ENCODE measurements around the gene PPP1R1C.
A peak's percentile ranks its signal among the peaks of the same experiment; 100 is the strongest.

The PPP1R1C gene

GRCh38 chr2:182066400-182067087 lies 80.9 kb downstream of the PPP1R1C start:
- no peak for DNase-seq

GRCh38 chr2:182067393-182067792 lies 81.7 kb downstream of the PPP1R1C start:
- no peak for DNase-seq

- no peak for DNase-seq
Observed at GRCh38 chr2:182068811-182069210, 83.2 kb downstream of the PPP1R1C start.

- no peak for DNase-seq
Observed at GRCh38 chr2:182069416-182069815, 83.8 kb downstream of the PPP1R1C start.

- DNase-seq, result no peak
Observed at GRCh38 chr2:182069908-182070307, 84.3 kb downstream of the PPP1R1C start.

- no peak for DNase-seq
Observed at GRCh38 chr2:182070736-182071135, 85.1 kb downstream of the PPP1R1C start.

- DNase-seq, result no peak
Observed at GRCh38 chr2:182072861-182073260, 87.2 kb downstream of the PPP1R1C start.

GRCh38 chr2:182073613-182074012 lies 88.0 kb downstream of the PPP1R1C start:
- DNase-seq, result no peak

GRCh38 chr2:182077023-182077422 lies 91.4 kb downstream of the PPP1R1C start:
- no peak for DNase-seq

- peak; percentile 71 to 85 for DNase-seq
Observed at GRCh38 chr2:182077448-182078142, 91.9 kb downstream of the PPP1R1C start.

GRCh38 chr2:182078988-182079602 lies 93.4 kb downstream of the PPP1R1C start:
- DNase-seq, result no peak

- no peak for DNase-seq
Observed at GRCh38 chr2:182080493-182080892, 94.8 kb downstream of the PPP1R1C start.

GRCh38 chr2:182081602-182082260 lies 96.1 kb downstream of the PPP1R1C start:
- no peak for DNase-seq

GRCh38 chr2:182088681-182089320 lies 103.1 kb downstream of the PPP1R1C start:
- DNase-seq, result no peak

GRCh38 chr2:182090486-182090885 lies 104.8 kb downstream of the PPP1R1C start:
- no peak for DNase-seq

- DNase-seq, result no peak
Observed at GRCh38 chr2:182097571-182098164, 112.0 kb downstream of the PPP1R1C start.

- DNase-seq, result no peak
Observed at GRCh38 chr2:182098648-182099047, 113.0 kb downstream of the PPP1R1C start.

- DNase-seq, result no peak
Observed at GRCh38 chr2:182101263-182101662, 115.6 kb downstream of the PPP1R1C start.

GRCh38 chr2:182103526-182103925 lies 117.9 kb downstream of the PPP1R1C start:
- DNase-seq, result no peak

- DNase-seq, result no peak
Observed at GRCh38 chr2:182110347-182110746, 124.7 kb downstream of the PPP1R1C start.

GRCh38 chr2:182113334-182113733 lies 127.7 kb downstream of the PPP1R1C start:
- DNase-seq, result no peak

- no peak for DNase-seq
Observed at GRCh38 chr2:182115258-182115657, 129.6 kb downstream of the PPP1R1C start.

GRCh38 chr2:182116774-182117173 lies 131.1 kb downstream of the PPP1R1C start:
- DNase-seq, result no peak
